Muscle layer of duodenum (tissue), 2 donors: Measurements from ENCODE around the gene POLR1A.

Source experiments
- H3K27ac ChIP-seq: one replicate; pipeline ENCODE4 v1.7.0; 2013; ENCODE audit warnings: mild to moderate bottlenecking, low read length
- H3K27me3 ChIP-seq: one replicate; pipeline ENCODE4 v1.7.0; 2013; ENCODE audit warnings: low read depth, mild to moderate bottlenecking, control low read depth, low read length
- H3K36me3 ChIP-seq, 2 donors: one replicate each; pipeline ENCODE4 v1.7.0; 2013; ENCODE audit warnings: low read length in 2 of 2, control low read depth in 1 of 2, mild to moderate bottlenecking in 1 of 2; ENCODE audit not compliant: insufficient read depth in 2 of 2, control insufficient read depth in 1 of 2
- H3K4me1 ChIP-seq, 2 donors: one replicate each; pipeline ENCODE4 v1.7.0; 2013; ENCODE audit warnings: low read length in 2 of 2, mild to moderate bottlenecking in 2 of 2, control low read depth in 1 of 2, moderate library complexity in 1 of 2; ENCODE audit not compliant: insufficient read depth in 2 of 2, control insufficient read depth in 1 of 2
- H3K4me3 ChIP-seq, 2 donors: one replicate each; pipeline ENCODE4 v1.7.0; 2013; ENCODE audit warnings: low read length in 2 of 2, low read depth in 1 of 2, mild to moderate bottlenecking in 1 of 2
- H3K9me3 ChIP-seq, 2 donors: one replicate each; pipeline ENCODE4 v1.7.0; 2013; ENCODE audit warnings: low read length in 2 of 2, control low read depth in 1 of 2, mild to moderate bottlenecking in 1 of 2; ENCODE audit not compliant: control insufficient read depth in 1 of 2
- donor health status: healthy.

The POLR1A gene

DNA sequence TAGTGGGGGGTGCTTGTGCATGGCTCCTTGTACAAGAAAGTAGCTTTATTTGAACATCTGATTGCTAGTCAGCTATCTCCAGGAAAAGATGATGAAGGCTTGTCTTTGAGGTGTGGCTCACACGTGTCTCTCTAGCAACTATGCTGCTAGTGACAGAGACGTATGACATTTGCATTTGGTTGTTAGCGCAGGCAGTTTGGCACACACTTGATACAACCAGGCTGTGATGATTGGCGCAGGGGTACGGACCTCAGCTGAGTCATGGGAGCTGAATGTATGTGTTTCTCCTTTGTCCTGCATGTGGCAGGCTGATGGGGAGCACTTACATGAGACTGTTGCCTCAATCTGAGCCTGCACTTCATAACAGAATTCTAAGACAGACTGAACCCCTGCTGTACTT is 30.0 kb upstream of the POLR1A start:
- Histone ChIP-seq H3K36me3 (peaks cover 84 to 89% of the 10 kb centered on the region in 2 donors), H3K4me1 (no peaks in the 10 kb centered on the region), H3K27ac (no peak overlapping the region), H3K9me3 (no peaks in the 10 kb centered on the region), H3K27me3 (no peaks in the 10 kb centered on the region), H3K4me3 (no peak overlapping the region)

DNA sequence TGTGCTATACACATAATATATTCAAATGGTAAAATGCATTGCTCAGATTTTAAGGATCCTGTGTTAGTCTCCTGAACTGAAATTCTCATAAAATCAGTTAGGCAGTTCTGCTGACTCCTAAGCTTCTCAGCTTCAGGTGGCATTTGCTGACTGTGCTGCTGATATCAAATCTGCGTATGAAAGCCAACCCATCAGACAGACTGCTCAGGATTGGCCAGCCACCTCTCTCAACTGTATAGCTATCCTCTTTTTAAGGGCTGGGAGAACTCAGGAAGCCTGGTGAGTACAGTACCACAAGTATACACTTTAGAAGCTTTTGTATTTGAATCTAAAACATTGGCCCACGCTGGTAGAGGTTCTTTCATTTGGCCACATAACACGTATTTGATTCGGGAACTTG is 29.0 kb upstream of the POLR1A start:
- Histone ChIP-seq H3K4me1 (no peaks in the 10 kb centered on the region), H3K27me3 (no peaks in the 10 kb centered on the region), H3K27ac (no peak overlapping the region), H3K9me3 (no peaks in the 10 kb centered on the region), H3K4me3 (no peak overlapping the region), H3K36me3 (peaks cover 83 to 98% of the 10 kb centered on the region in 2 donors)

DNA sequence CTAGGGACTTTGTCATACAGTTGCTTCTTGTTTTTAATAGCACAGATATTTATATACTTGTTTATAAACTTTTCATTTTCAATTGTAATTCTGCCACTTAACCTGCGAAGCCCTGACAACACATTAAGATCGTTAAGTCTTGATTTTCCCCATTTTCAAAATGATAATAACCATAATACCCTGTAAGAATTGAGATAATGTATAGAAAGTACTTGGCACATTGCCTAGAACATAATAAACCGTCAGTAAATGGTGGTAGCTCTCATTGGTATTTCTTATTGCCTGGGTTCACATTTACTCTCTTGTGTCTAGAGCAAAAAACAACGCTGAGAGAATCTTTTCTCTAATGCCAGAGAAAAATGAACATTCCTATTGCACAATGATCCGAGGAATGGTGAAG is 19.0 kb upstream of the POLR1A start:
- H3K27me3 ChIP-seq, result no peaks in the 10 kb centered on the region
- H3K27ac ChIP-seq, result no peak overlapping the region
- H3K4me1 ChIP-seq, result no peaks in the 10 kb centered on the region
- no peak overlapping the region for H3K4me3 ChIP-seq
- H3K9me3 ChIP-seq, result no peaks in the 10 kb centered on the region
- peaks cover 74 to 97% of the 10 kb centered on the region in 2 donors for H3K36me3 ChIP-seq

DNA sequence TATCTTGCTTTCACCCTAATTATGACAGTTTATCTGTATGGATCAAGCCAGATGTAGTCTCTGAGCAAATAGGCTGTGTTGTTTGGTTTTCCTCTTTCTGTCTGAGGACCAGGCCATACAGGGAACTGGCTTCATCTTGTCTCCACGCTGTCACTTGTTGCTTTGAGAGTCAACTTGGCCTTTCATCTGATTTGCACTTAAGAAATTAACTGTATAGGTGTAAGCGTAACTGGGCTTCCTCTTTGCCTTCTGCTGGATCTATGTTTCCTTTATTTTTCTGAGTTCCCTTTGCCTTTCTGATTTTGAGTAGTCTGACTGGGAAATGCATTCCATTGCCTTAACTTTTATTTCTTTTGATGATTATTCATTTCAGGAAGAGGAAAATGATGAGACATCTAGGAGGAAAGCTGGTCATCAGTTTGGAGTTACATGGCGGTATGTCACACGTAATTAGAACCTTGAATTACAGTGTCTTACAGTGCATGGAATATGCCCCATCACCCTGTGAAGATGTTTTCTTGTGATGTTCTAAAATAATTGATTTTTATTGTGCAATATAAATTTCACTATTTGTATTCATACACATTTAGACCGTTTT is 17.7 kb upstream of the POLR1A start:
- H3K27ac ChIP-seq, result no peak overlapping the region
- H3K4me3 ChIP-seq, result no peak overlapping the region
- H3K27me3 ChIP-seq, result no peaks in the 10 kb centered on the region
- no peaks in the 10 kb centered on the region for H3K4me1 ChIP-seq
- H3K9me3 ChIP-seq, result no peaks in the 10 kb centered on the region
- peaks cover 76 to 97% of the 10 kb centered on the region in 2 donors for H3K36me3 ChIP-seq

DNA sequence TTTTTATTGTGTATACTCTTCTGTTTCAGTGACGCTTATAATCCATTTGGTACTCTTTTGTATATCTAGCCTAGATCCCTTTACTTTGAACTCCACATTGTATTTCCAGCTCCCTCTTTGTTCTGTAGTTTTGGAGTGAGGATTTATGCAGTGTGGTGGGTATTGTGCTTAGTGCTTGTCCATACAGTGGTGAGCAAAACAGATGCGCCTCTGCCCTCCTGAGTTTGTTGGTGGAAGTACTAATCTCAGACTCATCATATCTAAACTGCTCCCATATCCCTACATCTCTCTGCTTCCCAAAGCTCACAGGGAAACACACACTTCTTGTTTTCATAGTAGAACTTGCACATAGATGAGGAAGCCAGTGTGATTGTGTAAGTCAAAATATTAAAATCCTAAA is 12.4 kb upstream of the POLR1A start:
- H3K4me3 ChIP-seq, result no peak overlapping the region
- no peak overlapping the region for H3K27ac ChIP-seq
- H3K27me3 ChIP-seq, result no peaks in the 10 kb centered on the region
- H3K4me1 ChIP-seq, result peaks cover 0 to 24% of the 10 kb centered on the region in 2 donors
- H3K9me3 ChIP-seq, result no peaks in the 10 kb centered on the region
- peaks cover 58 to 81% of the 10 kb centered on the region in 2 donors for H3K36me3 ChIP-seq

DNA sequence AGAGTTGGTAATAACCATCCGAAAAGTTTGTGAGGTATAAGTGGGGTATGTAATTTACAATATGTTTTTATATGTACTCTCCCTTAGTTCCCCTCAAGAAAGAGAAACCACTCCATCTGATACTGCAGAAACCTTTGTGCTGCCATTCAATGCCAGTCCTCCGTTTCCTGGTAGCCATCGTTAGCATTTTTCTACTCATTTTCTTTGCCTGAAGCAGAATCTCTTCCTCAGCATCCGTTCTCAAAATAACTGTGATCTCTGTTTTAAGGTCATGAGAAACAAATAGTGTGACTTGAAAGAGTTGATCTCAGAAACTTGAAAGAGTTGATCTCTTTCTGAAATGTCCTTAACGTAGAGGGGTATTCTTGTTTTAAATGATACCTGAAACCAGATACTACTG is 1.3 kb upstream of the POLR1A start:
- peak overlapping the region; percentile 93 to 100 for H3K4me3 ChIP-seq
- H3K27ac ChIP-seq, result peak overlapping the region; percentile 96
- H3K4me1 ChIP-seq, result peaks cover 11 to 31% of the 10 kb centered on the region in 2 donors
- H3K9me3 ChIP-seq, result no peaks in the 10 kb centered on the region
- H3K27me3 ChIP-seq, result no peaks in the 10 kb centered on the region
- H3K36me3 ChIP-seq, result peaks cover 16 to 28% of the 10 kb centered on the region in 2 donors

DNA sequence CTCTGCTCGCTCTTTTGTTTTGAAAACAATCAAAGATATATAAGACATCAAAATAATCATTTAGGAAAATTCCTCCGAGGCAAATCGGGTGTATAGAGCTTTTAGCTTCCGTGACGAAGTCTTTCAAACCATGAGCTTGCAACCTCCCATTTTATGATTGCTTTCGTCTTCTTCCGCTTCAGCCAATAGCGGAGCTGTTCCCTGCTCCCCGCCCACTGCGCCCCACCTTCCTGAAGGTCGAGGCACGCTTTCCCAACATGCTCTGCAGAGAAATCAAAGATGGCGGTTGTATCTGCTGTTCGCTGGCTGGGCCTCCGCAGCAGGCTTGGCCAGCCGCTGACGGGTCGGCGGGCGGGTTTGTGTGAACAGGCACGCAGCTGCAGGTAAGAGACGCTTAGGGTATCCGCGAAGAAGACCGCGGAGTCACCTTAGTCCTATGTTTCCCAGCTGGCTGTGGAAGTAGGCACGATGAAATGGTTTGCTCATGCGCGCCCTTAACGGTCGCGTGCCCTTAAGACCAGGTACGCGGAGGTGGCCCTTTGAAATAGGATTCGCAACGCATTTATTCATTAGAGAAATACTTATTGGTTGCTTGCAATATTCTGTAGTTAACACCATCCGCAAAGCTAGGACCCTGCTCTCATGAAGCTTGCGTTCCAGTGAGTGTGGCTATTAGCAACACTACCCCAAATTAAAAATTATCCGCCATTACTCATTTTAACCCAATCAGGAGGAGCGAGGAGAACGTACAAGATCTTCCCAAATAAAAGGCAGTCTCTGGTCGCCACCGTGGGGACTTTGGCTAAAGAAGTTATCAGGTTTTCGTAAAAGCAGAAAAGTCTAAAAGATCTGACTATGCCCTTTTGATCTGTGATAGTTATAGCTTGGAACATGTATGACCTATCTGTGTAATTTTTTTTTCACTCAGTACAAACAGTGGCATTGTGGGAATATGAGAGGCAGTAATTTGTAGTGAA is 571 bp upstream of the POLR1A start, which contains the start of gene PTCD3:
Gene PTCD3, plus strand, starts transcription at position 267 of the 977 bp plus-strand sequence. Its CDS starts 13 bp downstream, at position 280.
- H3K4me1 ChIP-seq, result peaks cover 11 to 31% of the 10 kb centered on the region in 2 donors
- no peaks in the 10 kb centered on the region for H3K9me3 ChIP-seq
- peaks cover 16 to 27% of the 10 kb centered on the region in 2 donors for H3K36me3 ChIP-seq
- peak within 1 kb of the TSS; percentile 96 for H3K27ac ChIP-seq
- peak within 1 kb of the TSS; percentile 93 to 100 for H3K4me3 ChIP-seq
- H3K27me3 ChIP-seq, result no peaks in the 10 kb centered on the region

DNA sequence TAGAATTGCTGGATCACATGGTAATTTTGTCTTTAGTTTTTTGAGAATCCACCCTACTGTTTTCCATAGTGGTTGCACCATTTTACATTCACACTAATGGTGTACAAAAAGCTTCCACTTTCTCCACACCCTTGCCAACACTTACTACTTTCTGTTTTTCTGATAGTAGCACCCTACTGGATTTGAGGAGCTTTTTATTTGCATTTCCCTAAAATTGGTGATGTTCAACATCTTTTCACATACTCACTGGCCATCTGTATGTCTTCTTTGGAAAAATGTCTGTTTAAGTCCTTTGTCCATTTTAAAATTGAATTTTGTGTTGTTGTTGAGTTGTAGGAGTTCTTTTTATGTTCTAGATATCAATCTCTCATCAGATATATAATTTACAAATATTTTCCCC is 3.5 kb downstream of the POLR1A start:
- Histone ChIP-seq H3K4me3 (no peak overlapping the region), H3K36me3 (peaks cover 34 to 37% of the 10 kb centered on the region in 2 donors), H3K27ac (no peak overlapping the region), H3K27me3 (no peaks in the 10 kb centered on the region), H3K9me3 (no peaks in the 10 kb centered on the region), H3K4me1 (peaks cover 5 to 22% of the 10 kb centered on the region in 2 donors)

DNA sequence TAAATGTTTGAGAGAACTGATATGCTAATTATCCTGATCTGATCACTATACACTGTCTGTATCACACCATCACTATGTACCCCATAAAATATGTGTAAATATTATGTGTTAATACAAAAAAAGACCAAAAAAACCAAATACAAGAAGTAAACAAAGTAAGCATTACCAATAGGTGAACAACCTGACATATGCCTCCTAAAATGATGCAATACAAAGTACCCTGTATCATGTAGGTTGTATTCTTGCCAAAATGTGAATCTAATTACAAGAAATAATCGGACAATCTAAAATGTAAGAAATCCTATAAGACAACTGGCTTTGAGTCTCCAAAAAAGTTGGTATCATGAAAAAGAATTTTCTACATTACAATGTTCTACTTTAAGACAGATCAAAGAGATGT is 7.8 kb downstream of the POLR1A start:
- Histone ChIP-seq H3K9me3 (no peaks in the 10 kb centered on the region), H3K4me3 (no peak overlapping the region), H3K36me3 (peaks cover 45 to 63% of the 10 kb centered on the region in 2 donors), H3K27ac (no peak overlapping the region), H3K4me1 (no peaks in the 10 kb centered on the region), H3K27me3 (no peaks in the 10 kb centered on the region)

DNA sequence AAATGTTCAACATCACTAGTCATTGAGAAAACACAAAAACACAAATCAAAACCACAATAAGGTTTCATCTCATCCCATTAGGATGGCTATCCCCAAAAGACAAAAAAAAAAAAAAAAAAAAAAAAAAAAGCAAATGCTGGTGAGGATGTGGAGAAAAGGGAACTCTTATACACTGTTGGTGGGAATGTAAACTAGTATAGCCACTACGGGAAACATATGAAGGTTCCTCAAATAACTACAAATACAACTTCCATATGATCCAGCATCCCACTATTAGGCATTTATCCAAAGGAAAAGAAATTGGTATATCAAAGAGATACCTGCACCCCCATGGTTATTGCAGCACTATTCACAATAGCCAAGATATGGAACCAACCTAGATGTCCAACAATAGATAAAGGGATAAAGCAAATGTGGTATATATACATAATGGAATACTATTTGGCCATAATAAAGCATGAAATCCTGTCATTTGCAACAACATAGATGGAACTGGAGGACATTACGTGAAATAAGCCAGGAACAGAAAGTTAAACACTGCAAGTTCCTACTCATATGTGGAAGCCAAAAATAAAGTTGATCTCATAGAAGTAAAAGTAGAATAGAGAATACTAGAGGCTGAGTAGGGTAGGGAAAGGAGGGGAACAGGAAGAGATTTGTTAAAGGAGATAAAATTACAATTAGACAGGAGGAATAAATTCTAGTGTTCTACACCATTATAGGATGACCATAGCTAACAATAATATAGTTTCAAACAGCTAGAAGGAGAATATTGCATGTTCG is 8.4 kb downstream of the POLR1A start:
- Histone ChIP-seq H3K9me3 (no peaks in the 10 kb centered on the region), H3K27me3 (no peaks in the 10 kb centered on the region), H3K36me3 (peaks cover 41 to 62% of the 10 kb centered on the region in 2 donors), H3K4me1 (no peaks in the 10 kb centered on the region), H3K27ac (no peak overlapping the region), H3K4me3 (no peak overlapping the region)

DNA sequence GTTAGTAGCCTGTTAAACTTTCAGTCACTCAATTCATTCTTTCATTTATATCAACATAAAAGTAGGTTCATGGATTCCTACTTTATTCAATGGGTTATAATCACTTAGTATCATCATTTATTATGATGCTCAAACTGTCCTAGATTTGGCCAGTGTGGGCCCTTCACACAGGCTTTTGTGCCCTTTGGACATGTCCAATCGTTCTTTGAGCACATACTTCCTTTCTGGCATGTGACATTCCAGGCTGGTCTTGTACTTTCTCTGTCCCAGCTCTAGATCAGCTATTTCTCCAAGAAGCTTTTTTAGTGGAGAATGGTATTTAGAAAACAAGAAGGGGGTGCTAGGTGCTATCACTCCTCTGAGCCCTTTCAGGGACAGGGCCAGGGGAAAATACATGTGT is 11.5 kb downstream of the POLR1A start:
- Histone ChIP-seq H3K36me3 (peaks cover 34 to 66% of the 10 kb centered on the region in 2 donors), H3K27ac (no peak overlapping the region)

More for the DNA sequence above, 11.5 kb downstream of the POLR1A start:
- Histone ChIP-seq H3K4me3 (no peak overlapping the region), H3K27me3 (no peaks in the 10 kb centered on the region), H3K9me3 (no peaks in the 10 kb centered on the region), H3K4me1 (no peaks in the 10 kb centered on the region)
